HCEC 1CT (cell line): ENCODE results near the gene EML4.
A peak's percentile ranks its signal among the peaks of the same experiment; 100 is the strongest.

Source experiments
- DNase-seq: peaks from one replicate; pipeline ENCODE4 v3.0.0-alpha.2; 2017

Gene EML4

GRCh38 chr2:42137125-42137841 is 31.9 kb upstream of the EML4 start:
- DNase-seq = no peak

GRCh38 chr2:42138163-42139015 is 30.8 kb upstream of the EML4 start:
- DNase-seq = peak; percentile 88

DNA sequence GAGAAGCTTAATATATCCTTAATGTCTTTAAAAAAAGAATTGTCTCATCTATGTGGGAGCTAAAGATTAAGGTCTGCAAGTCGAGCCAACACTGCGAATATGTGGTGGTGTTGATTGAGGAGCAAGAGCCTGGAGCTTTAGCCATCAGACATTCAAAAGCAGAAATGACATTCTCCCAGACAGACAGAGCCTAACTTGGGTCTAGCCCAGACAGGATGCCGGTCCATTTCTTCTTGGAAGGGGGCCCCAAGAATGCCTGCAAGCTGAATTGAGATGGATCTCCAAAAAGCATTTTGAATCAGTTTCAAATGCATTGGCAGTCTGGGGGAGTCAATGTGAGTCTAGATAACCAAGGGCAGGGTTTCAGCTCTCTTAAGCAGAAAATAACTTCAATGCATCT is 30.1 kb upstream of the EML4 start:
- DNase-seq = no peak

DNA sequence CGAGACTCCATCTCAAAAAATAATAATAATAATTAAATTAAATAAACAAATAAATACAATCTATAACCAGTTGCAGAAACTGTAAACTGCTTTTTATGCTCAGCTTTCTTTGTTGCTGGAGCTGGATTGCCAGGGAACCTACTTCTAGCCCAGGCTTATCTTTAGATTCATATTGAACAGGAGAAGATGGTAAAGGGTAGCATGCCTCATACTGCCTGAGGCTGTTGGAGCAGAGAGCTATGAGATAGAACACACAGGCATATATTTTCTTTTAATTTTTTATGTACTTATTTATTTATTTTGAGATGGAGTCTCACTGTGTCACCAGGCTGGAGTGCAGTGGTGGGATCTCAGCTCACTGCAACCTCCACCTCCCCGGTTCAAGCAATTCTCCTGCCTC is 28.7 kb upstream of the EML4 start:
- DNase-seq = no peak

DNA sequence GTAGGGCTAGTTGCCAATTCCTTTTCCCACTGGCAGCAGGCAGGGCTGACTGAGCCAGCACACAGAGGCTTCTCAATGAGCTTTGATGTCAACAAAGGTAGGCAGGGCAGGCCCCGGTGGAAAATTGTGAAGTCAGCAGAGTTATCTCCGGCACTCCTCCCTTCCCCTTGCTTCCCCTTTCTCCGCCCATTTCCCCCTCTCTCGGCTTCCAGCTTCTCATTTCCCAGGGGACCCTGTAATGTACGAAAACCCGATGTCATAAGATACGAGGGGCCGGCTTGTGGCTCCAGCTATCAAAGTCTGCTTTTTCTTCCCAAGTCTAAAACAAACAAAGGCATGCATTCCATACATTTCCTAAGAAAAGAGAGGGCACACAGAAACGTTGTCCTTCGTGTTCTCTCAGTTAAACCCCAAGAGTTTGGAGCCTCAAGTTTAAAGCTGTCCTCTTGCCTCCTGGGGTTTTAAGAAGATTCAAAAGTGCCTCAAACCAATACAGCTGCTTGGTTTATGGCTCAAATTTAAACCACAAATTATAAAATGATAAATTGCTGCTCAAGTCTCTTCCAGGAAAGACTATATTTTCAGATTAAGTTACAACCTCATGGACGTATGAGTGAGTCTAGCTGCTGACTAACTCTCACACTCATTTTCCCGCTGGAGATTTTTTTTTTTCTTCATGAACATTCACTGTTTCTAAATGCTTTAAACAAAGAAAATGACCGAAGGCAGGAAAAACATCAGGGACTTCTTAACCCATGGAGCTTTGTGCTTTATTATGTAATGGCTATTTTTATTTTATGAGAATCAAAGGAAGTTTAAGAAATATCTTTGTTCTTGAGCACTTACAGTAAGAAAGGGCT is 27.2 kb upstream of the EML4 start:
- DNase-seq = peak; percentile 82

GRCh38 chr2:42142547-42143184 is 26.5 kb upstream of the EML4 start:
- no peak for DNase-seq

DNA sequence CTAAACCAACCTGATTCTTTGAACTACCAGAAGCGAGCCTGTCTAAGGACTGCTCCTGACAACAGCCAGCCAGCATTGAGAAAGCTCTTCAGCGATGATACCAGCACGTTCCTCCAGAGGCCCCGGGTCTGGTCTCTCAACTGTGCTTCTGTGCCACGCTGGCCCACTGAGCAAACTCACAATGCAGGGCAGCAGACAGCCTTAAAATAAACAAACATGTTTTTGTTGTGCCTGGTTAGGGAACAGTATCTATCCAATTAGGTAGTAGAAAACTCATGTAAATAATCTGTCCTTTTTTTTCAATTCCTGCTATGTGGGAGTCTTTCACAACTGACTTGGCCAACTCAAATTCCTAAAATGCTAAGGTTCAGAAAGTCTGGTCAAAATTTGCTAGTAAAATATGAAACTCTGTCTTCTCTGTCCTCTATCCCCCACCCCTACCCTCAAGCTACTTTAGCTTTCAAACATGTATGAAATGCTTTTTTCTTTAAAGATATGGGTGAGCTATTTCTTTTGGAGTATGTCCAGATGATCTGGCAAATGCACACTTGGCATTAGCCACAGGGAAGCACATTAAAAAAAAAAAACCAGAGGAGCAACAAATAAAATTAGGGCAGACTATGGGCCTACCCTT is 21.4 kb upstream of the EML4 start:
- no peak for DNase-seq

- DNase-seq = no peak
Measured at GRCh38 chr2:42150159-42150558, 19.0 kb upstream of the EML4 start.

DNA sequence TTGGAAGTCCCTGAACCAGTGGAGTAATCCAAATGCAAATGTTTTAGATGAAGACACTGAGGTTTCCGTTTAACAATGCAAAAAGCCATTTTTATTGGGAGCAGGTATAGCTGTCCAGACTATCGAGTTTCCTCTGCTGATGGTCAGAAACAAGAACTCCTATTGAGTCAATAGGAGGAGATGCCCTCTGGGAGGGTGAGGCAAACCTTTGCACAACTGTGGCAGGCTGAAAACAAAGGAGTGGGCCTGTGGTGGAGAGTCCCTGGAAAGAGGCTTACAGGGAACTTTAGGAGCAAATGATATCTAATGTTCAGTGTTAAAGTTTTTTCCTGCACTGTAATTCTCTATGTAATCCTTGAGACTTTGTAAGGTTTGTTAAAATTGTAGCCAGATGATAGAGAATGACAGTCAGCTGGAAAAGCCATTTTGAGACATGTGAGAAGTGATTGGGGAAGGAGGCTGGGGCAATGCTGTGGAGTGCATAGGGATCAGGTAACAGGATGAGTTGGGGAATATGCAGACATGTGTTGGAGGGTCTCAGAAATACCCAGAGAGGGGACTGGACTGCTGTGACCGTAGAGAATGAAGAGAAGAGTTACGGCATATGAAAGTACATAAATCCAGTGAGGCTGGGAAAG is 15.1 kb upstream of the EML4 start:
- no peak for DNase-seq

DNA sequence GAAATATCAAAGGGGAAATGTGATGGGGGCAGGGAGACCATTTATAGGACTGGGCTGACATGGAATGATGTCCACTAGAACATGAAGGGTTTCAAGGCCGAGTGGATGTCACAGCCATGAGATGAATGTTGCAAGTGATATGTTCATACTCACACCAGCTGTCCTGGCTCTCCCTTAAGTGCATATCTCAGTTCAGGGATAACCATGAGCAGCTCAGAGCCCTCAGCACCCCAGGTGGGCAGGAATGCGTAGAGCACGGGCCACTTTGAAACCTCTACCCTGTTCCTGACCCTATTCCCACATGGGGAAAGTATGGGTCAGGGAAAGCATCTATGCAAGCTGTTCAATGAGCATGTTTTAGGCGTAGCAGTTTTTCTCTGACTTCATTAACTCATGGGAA is 12.4 kb upstream of the EML4 start:
- no peak for DNase-seq

DNA sequence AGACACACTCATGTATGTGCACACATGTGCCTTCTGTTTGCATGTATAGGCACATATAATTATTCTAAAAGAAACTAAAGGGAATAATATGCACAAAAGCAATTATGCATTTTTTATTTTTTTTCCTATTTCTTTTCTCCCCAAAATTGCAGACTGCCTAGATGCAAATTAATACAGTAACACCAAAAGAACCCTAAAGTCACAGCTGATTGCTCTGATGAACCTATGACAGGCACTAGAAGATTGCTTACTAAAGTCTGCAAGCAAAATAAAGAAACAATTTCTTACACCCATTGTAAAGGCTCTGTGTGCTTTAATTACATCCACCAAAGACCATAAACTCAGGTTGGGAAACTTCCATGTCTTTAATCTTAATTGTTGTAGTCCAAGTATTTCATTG is 7.7 kb upstream of the EML4 start:
- DNase-seq = no peak

DNA sequence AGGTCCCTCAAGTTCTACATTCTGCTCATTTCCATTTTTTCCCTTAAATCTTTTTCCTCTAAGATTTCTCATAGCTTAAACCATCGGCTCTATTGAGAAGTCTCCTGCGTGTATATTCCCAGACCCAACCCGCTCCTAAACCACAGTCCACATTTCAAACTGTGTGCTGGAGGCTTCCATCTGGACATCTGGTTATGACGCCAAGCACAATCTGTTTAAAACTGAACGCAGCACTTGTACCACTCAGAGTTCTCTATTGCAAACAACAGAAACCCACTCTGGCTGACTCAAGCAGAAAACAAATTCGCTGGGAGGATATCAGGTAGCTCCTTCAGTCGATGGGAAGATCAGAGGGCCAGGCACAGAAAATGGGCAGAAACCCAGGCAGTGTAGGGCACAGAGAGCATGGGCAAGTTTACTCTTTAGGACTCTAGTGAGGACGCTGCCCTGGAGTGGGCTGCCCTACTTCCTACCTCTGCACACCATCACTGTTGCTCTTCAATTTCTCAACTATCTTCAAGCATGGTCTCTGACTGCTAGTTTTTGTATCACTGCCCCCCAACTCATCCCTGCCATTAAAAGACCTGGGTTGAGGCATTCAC is 5.6 kb upstream of the EML4 start:
- DNase-seq = no peak

- no peak for DNase-seq
Measured at GRCh38 chr2:42164046-42164445, 5.1 kb upstream of the EML4 start.

- no peak for DNase-seq
Measured at GRCh38 chr2:42164971-42165370, 4.2 kb upstream of the EML4 start.

- DNase-seq = no peak
Measured at GRCh38 chr2:42167458-42167857, 1.7 kb upstream of the EML4 start.

- no peak for DNase-seq
Measured at GRCh38 chr2:42168459-42169099, 574 bp upstream of the EML4 start.

GRCh38 chr2:42169874-42170521 is 845 bp downstream of the EML4 start:
- DNase-seq = no peak

DNA sequence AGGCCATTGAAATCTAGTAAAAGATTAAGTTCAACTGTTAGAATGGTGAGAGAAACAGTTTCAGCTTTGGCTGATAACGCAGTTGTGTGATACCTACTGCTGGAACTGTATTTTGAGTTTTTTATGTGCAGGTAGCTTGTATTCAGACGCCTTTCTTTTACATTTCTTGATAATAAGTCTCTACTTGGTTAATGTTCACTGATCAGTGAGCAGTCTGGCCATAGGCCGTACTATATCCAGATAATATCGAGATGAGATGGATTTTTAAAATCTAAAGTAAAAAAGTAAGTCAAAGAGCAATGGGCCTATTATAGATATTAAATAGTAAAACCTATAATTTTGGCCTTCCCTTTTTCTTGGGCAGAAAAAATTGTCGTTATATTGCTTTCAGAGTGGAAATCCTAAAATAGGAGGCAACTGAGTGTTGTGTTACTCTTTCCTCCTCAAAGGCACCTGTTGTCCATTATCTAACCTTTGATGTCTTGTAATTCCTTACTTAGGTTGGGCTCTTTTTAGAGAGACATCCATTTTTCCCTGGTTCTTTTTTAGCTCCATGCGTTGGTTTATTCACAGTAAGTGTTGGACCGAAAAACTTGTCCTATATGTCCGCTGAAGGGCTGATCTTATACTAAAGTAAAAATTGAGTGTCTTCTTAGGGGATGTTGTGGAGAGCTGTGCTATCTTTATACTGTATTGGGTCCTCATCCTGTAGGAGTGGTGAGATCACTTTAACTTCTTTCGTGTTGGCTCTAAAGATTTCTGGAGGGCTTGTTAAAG is 1.7 kb downstream of the EML4 start:
- DNase-seq = no peak

DNA sequence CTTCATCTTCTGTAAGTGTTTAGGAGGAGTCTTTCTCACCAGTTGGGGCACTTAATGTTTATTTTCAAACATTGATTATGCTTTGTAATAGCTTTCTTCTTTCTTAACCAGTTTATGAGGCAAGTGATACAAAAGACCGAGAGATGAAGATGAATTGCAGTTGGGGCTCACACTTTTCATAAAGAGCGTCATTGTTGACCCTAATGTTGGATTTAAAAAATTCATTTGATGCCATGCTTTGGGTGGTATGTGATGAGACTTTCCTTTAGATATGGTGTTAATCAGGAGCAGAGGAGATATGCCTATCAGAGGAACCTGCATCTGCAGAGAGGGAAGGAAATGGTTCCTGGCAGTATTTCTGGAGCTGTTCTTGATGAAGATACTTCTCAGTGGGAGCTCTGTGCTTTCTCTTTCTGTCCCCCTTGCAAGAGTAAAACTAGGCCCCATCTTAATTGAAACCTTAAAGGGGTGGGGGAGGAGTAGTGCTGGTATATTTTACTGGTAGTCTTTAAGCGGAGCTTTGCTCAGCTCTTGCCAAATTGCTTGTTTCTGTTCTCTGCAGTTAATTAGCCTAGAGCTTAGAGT is 2.3 kb downstream of the EML4 start:
- no peak for DNase-seq
